ENCODE measurements around the gene ABCB10. TPM values are rescaled to one million over a fixed set of nuclear protein-coding genes. Genes with fewer than 3 reads are reported as not detected.

Gene ABCB10
- polyA plus RNA-seq, 2 of the 4 experiments (the other 2 are of a cell fraction): 13.9 to 16.3 TPM

DNA sequence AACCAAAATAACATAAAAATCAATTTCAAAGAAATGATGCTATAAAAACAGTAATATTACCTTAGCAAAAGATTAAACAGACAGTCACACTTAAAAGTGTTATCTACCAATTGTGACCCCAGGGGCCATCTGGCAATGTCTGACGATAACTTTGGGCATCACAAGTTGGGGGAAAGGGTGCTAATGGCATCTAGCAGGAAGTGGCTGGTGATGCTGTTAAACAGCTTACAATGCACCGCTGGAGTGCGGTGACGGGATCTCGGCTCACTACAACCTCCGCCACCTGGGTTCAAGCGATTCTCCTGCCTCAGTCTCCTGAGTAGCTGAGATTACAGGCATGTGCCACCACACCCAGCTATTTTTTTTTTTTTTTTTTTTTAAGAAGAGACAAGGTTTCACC lies 78.0 kb downstream of the ABCB10 start:
- Histone ChIP-seq H3K4me1 (no peaks in the 10 kb centered on the region), H3K4me2 (no peak overlapping the region), H3K4me3 (no peak overlapping the region), H3K27ac (no peak overlapping the region), H3K9me3 (no peaks in the 10 kb centered on the region)
- WGBS (ENCODE audit: missing lambda C conversion rate): 97% methylated on average over 7 of the region's 7 CpGs
- FAIRE-seq: no peak
- ChIA-PET CTCF (interaction anchor here (0.9 to 5.9 kb wide), 7 partner anchors 9 to 816 kb away, joined by 3 to 115 read pairs (median 8); no protein-coding TSS in a partner anchor), POLR2A (no interaction called here)
- TF ChIP-seq HOXB5 (CRISPR knock-in tag; IDR thresholded peaks at IDR 0.05) (no peak), MAFK (IDR thresholded peaks at IDR 0.05; ENCODE audit: partially characterized antibody) (no peak), JUN (IDR thresholded peaks at IDR 0.05) (no peak), HOXB13 (CRISPR knock-in tag; IDR thresholded peaks at IDR 0.05; ENCODE audit: low read depth) (no peak), ESRRA (IDR thresholded peaks at IDR 0.05; ENCODE audit: borderline replicate concordance, low read length) (no peak), ZFP36 (IDR thresholded peaks at IDR 0.05; ENCODE audit: borderline replicate concordance, partially characterized antibody) (no peak), POLR2A (IDR thresholded peaks at IDR 0.05; ENCODE audit: low read length) (no peak), KDM1A (IDR thresholded peaks at IDR 0.05; ENCODE audit: low read depth) (no peak), GATA3 (IDR thresholded peaks at IDR 0.05; ENCODE audit: borderline replicate concordance) (no peak), EP300 (IDR thresholded peaks at IDR 0.05) (no peak), SREBF2 (IDR thresholded peaks at IDR 0.05) (no peak), FOSL2 (IDR thresholded peaks at IDR 0.05) (no peak), FOSL2 (CRISPR knock-in tag; IDR thresholded peaks at IDR 0.05) (no peak), EHF (CRISPR knock-in tag; IDR thresholded peaks at IDR 0.05) (no peak)
- TF ChIP-seq, protein P1, sequence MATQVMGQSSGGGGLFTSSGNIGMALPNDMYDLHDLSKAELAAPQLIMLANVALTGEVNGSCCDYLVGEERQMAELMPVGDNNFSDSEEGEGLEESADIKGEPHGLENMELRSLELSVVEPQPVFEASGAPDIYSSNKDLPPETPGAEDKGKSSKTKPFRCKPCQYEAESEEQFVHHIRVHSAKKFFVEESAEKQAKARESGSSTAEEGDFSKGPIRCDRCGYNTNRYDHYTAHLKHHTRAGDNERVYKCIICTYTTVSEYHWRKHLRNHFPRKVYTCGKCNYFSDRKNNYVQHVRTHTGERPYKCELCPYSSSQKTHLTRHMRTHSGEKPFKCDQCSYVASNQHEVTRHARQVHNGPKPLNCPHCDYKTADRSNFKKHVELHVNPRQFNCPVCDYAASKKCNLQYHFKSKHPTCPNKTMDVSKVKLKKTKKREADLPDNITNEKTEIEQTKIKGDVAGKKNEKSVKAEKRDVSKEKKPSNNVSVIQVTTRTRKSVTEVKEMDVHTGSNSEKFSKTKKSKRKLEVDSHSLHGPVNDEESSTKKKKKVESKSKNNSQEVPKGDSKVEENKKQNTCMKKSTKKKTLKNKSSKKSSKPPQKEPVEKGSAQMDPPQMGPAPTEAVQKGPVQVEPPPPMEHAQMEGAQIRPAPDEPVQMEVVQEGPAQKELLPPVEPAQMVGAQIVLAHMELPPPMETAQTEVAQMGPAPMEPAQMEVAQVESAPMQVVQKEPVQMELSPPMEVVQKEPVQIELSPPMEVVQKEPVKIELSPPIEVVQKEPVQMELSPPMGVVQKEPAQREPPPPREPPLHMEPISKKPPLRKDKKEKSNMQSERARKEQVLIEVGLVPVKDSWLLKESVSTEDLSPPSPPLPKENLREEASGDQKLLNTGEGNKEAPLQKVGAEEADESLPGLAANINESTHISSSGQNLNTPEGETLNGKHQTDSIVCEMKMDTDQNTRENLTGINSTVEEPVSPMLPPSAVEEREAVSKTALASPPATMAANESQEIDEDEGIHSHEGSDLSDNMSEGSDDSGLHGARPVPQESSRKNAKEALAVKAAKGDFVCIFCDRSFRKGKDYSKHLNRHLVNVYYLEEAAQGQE (IDR thresholded peaks at IDR 0.05): no peak
- TF ChIP-seq, protein P2, sequence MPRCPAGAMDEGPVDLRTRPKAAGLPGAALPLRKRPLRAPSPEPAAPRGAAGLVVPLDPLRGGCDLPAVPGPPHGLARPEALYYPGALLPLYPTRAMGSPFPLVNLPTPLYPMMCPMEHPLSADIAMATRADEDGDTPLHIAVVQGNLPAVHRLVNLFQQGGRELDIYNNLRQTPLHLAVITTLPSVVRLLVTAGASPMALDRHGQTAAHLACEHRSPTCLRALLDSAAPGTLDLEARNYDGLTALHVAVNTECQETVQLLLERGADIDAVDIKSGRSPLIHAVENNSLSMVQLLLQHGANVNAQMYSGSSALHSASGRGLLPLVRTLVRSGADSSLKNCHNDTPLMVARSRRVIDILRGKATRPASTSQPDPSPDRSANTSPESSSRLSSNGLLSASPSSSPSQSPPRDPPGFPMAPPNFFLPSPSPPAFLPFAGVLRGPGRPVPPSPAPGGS (IDR thresholded peaks at IDR 0.05): no peak
- TF ChIP-seq, protein P3, sequence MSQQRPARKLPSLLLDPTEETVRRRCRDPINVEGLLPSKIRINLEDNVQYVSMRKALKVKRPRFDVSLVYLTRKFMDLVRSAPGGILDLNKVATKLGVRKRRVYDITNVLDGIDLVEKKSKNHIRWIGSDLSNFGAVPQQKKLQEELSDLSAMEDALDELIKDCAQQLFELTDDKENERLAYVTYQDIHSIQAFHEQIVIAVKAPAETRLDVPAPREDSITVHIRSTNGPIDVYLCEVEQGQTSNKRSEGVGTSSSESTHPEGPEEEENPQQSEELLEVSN (IDR thresholded peaks at IDR 0.05; ENCODE audit: borderline replicate concordance, low read depth): no peak
- TF ChIP-seq, protein P4, sequence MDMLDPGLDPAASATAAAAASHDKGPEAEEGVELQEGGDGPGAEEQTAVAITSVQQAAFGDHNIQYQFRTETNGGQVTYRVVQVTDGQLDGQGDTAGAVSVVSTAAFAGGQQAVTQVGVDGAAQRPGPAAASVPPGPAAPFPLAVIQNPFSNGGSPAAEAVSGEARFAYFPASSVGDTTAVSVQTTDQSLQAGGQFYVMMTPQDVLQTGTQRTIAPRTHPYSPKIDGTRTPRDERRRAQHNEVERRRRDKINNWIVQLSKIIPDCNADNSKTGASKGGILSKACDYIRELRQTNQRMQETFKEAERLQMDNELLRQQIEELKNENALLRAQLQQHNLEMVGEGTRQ (IDR thresholded peaks at IDR 0.05): no peak
- ATAC-seq: no peak
- no peak for DNase-seq (ENCODE audit: low read depth in 1 of 2, low spot score in 1 of 2)

DNA sequence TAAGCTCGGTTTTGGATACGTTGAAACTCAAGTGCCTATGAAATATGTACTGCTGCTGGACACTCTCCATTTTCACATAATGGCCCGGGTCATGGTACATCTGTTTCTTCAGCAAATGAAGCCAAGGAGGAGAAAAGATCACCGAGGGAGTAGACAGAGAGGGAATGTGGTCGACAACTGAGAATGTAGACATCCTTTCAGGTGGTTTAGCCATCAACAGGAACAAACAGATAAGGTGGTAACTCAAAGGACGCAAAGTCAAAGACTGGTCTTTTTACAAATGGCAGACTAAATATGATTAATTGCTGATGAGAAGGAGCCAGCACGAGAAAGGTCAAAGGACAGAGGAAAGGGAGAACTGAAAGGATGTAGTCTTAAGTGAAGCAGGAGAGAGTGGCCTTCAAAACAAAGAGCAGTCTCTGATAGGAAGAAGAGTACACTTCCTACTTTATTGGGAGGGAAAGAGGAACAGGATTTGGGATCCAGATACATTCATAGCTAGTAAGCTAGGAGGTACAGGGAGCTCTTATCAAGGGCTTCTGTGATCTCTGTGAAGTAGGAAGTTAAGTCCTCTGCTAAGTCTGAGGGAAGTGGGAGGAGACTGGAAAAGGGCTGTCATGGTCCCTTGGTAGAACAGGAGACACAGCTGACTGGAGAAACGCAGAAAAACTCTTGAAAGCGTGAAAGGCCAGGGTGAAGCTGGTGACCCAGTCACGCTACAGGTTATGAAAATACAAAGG lies 78.7 kb downstream of the ABCB10 start:
- Histone ChIP-seq H3K4me2 (no peak overlapping the region), H3K9me3 (no peaks in the 10 kb centered on the region), H3K4me1 (no peaks in the 10 kb centered on the region), H3K27ac (no peak overlapping the region), H3K4me3 (no peak overlapping the region)
- ATAC-seq (no peak), FAIRE-seq (no peak), DNase-seq (ENCODE audit: low read depth in 1 of 2, low spot score in 1 of 2) (no peak)
- TF ChIP-seq KDM1A (IDR thresholded peaks at IDR 0.05; ENCODE audit: low read depth): no peak
- ChIA-PET POLR2A (no interaction called here), CTCF (interaction anchor here (0.6 to 5.9 kb wide), 6 partner anchors 10 to 815 kb away, joined by 3 to 115 read pairs (median 6); no protein-coding TSS in a partner anchor)
- WGBS (ENCODE audit: missing lambda C conversion rate): 86% methylated on average over 10 of the region's 10 CpGs

All from A549 (cell line).